SK-N-SH (cell line): Measurements from ENCODE around the gene FCAMR. TPM values are rescaled to one million over a fixed set of nuclear protein-coding genes. Genes with fewer than 3 reads are reported as not detected.

Source experiments
- CTCF ChIA-PET: fragments of 300-600, 350-600 bp; formaldehyde crosslinking; extraction: SDS; loops from one replicate; lab custom pipeline; 2021; lab: Yijun Ruan, JAX
- POLR2A ChIA-PET: fragments of 350-600 bp; sonication (Branson Sonifier 250); formaldehyde crosslinking; extraction: SDS; loops from one replicate; lab custom pipeline; 2020; ENCODE audit warnings: antibody characterized with exemption, inconsistent platforms; lab: Yijun Ruan, JAX
- DNase-seq: peaks from one replicate; pipeline ENCODE4 v3.0.0; 2012
- H2AFZ ChIP-seq: fragments of 200-600 bp; sonication (generic); 2 replicates; pipeline ENCODE4 v1.8.1; 2016; ENCODE audit warnings: antibody characterized with exemption, mild to moderate bottlenecking, low read depth
- H3F3A ChIP-seq: fragments of 200-600 bp; sonication (generic); replicated peaks from 2 replicates; pipeline ENCODE3; 2016; ENCODE audit warnings: antibody characterized with exemption, mild to moderate bottlenecking; ENCODE audit not compliant: insufficient read depth
- H3K27ac ChIP-seq, 2 experiments: fragments of 200-500 bp in 1 of 2; fragments of 200-600 bp in 1 of 2; sonication (Bioruptor generic) in 1 of 2; sonication (generic), shearing (Covaris generic) in 1 of 2; 2 replicates each; pipeline versions ENCODE4 v1.5.1 to v1.6.1; 2014 to 2016; ENCODE audit warnings: low read depth in 2 of 2, inconsistent platforms in 1 of 2, low read length in 1 of 2, mild to moderate bottlenecking in 1 of 2, mixed read lengths in 1 of 2
- H3K27me3 ChIP-seq: fragments of 200-600 bp; sonication (generic), shearing (Covaris generic); 2 replicates; pipeline ENCODE4 v1.6.1; 2016; ENCODE audit warnings: mixed run types; ENCODE audit not compliant: insufficient read depth
- H3K36me3 ChIP-seq, 2 experiments: fragments of 200-500 bp in 1 of 2; fragments of 200-600 bp in 1 of 2; sonication (Bioruptor generic) in 1 of 2; sonication (generic) in 1 of 2; replicated peaks in 1 of 2; 2 replicates each; pipeline versions ENCODE3 to v1.5.1; 2014 to 2016; ENCODE audit warnings: low read length in 1 of 2, mild to moderate bottlenecking in 1 of 2; ENCODE audit not compliant: insufficient read depth in 2 of 2, control insufficient read depth in 1 of 2
- H3K4me1 ChIP-seq, 2 experiments: fragments of 200-500 bp in 1 of 2; fragments of 200-600 bp in 1 of 2; sonication (Bioruptor generic) in 1 of 2; sonication (generic), shearing (Covaris generic) in 1 of 2; 2 replicates each; pipeline versions ENCODE4 v1.5.1 to v1.6.1; 2014 to 2016; ENCODE audit warnings: low read depth in 1 of 2, low read length in 1 of 2, mixed run types in 1 of 2; ENCODE audit not compliant: insufficient read depth in 2 of 2, control insufficient read depth in 1 of 2
- H3K4me2 ChIP-seq: fragments of 200-600 bp; sonication (generic), shearing (Covaris generic); 2 replicates; pipeline ENCODE4 v1.6.1; 2017; ENCODE audit warnings: mixed run types
- H3K4me3 ChIP-seq, 2 experiments: fragments of 200-500 bp in 1 of 2; fragments of 200-600 bp in 1 of 2; sonication (Bioruptor generic) in 1 of 2; sonication (generic), shearing (Covaris generic) in 1 of 2; 2 replicates each; pipeline versions ENCODE4 v1.5.1 to v1.8.1; 2014 to 2016; ENCODE audit warnings: low read depth in 2 of 2, inconsistent platforms in 1 of 2, low read length in 1 of 2, mild to moderate bottlenecking in 1 of 2, mixed read lengths in 1 of 2, moderate library complexity in 1 of 2
- H3K79me2 ChIP-seq: fragments of 200-600 bp; sonication (generic); 2 replicates; pipeline ENCODE4 v1.8.1; 2017; ENCODE audit warnings: mild to moderate bottlenecking; ENCODE audit not compliant: insufficient read depth
- H3K9ac ChIP-seq: fragments of 200-600 bp; sonication (generic); 2 replicates; pipeline ENCODE4 v1.6.1; 2017; ENCODE audit warnings: mixed run types
- H3K9me2 ChIP-seq: fragments of 200-600 bp; sonication (generic); 2 replicates; pipeline ENCODE4 v1.6.1; 2017; ENCODE audit warnings: mixed run types
- H3K9me3 ChIP-seq: fragments of 200-600 bp; sonication (generic); 2 replicates; pipeline ENCODE4 v1.6.1; 2017; ENCODE audit warnings: mixed run types, mild to moderate bottlenecking, moderate library complexity
- H4K20me1 ChIP-seq: fragments of 200-600 bp; sonication (generic); 2 replicates; pipeline ENCODE4 v1.6.1; 2017; ENCODE audit warnings: mild to moderate bottlenecking, mixed run types; ENCODE audit not compliant: insufficient read depth
- CHD2 ChIP-seq: fragments of 150-350 bp; IDR thresholded peaks from 2 replicates; pipeline ENCODE4 v1.6.1; 2018; ENCODE audit warnings: low read length; ENCODE audit not compliant: partially characterized antibody
- EZH2phosphoT487 ChIP-seq: fragments of 200-600 bp; sonication (generic); IDR thresholded peaks from 2 replicates; pipeline ENCODE4 v1.6.1; 2017; ENCODE audit warnings: low read depth, mixed run types, mild to moderate bottlenecking, antibody characterized with exemption, moderate library complexity, borderline replicate concordance
- FOSL2 ChIP-seq: IDR thresholded peaks from 2 replicates; pipeline ENCODE4 v1.4.0; 2012; ENCODE audit warnings: low read depth, mild to moderate bottlenecking, moderate library complexity, borderline replicate concordance
- FOXJ3 ChIP-seq: sonication (generic); formaldehyde crosslinking; IDR thresholded peaks from 2 replicates; pipeline ENCODE4 v1.5.1; 2020; ENCODE audit warnings: mild to moderate bottlenecking, missing genetic modification reagents
- FOXM1 ChIP-seq: IDR thresholded peaks from 2 replicates; pipeline ENCODE4 v1.4.0; 2012; ENCODE audit warnings: low read depth, mild to moderate bottlenecking
- GABPA ChIP-seq: IDR thresholded peaks from 2 replicates; pipeline ENCODE4 v1.4.0; 2012; ENCODE audit warnings: low read depth, mild to moderate bottlenecking
- JUND ChIP-seq: IDR thresholded peaks from 2 replicates; pipeline ENCODE4 v1.4.0; 2012
- MAX ChIP-seq: IDR thresholded peaks from 2 replicates; pipeline ENCODE4 v1.4.0; 2012; ENCODE audit warnings: low read depth
- MEF2A ChIP-seq: IDR thresholded peaks from 2 replicates; pipeline ENCODE4 v1.4.0; 2012; ENCODE audit warnings: low read depth, borderline replicate concordance
- NRF1 ChIP-seq: IDR thresholded peaks from 2 replicates; pipeline ENCODE4 v1.6.1; 2012; ENCODE audit warnings: low read depth, mild to moderate bottlenecking, low read length
- RAD21 ChIP-seq: IDR thresholded peaks from 2 replicates; pipeline ENCODE4 v1.6.1; 2012; ENCODE audit warnings: mild to moderate bottlenecking, low read length
- RXRA ChIP-seq: IDR thresholded peaks from 2 replicates; pipeline ENCODE4 v1.4.0; 2012; ENCODE audit warnings: low read depth, mild to moderate bottlenecking, borderline replicate concordance
- TCF12 ChIP-seq: IDR thresholded peaks from 2 replicates; pipeline ENCODE4 v1.4.0; 2012
- YY1 ChIP-seq: IDR thresholded peaks from 2 replicates; pipeline ENCODE4 v1.4.0; 2012; ENCODE audit warnings: low read depth, mild to moderate bottlenecking
- ZBTB33 ChIP-seq: IDR thresholded peaks from 2 replicates; pipeline ENCODE4 v1.4.0; 2012; ENCODE audit warnings: low read depth, borderline replicate concordance
- WGBS: methylation state at CpG from one replicate; pipeline ENCODE4 v1.1.6; 2017; ENCODE audit warnings: low lambda C conversion rate; 5-methylcytosine and 5-hydroxymethylcytosine counted together
- polyA plus RNA-seq, 3 experiments: library from polyadenylated mRNA; depleted of rRNA; stranded (reverse); fragments of >200 nt; gene quantifications; 2 replicates each; pipeline ENCODE4 v1.2.3, GENCODE V29; 2012
- TF ChIP-seq, protein P1 (sequence below): fragments of 150-350 bp; IDR thresholded peaks from 2 replicates; pipeline ENCODE4 v1.6.1; 2016; ENCODE audit warnings: mild to moderate bottlenecking, low read depth, low read length
- TF ChIP-seq, protein P2 (sequence below): IDR thresholded peaks from 2 replicates; pipeline ENCODE4 v1.4.0; 2012; ENCODE audit warnings: low read depth, borderline replicate concordance

FCAMR gene
- polyA plus RNA-seq, 1 of the 3 experiments (the other 2 are of a cell fraction): not detected

DNA sequence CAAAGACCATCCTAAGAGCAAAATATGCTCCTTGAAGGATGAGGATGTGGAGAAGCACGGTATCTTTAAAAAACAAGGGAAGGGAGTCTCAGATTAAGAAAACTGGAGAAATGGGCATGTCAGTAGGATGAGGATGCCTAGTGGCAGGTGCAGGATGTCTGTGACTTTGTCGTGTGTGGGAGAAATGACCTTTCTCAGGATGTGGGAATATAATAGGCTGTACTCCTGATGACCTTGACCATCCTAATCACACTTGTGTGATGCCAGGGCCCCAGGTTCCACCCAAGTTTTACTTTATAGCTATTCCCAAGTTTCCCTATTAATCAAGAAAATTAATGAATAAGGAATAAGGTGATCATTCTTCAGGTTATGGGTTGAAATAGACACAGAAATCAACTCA lies 49.4 kb upstream of the FCAMR start:
- CTCF ChIA-PET: interaction anchor here (1.0 to 1.8 kb wide), 3 partner anchors 30 to 285 kb away, joined by 3 to 8 read pairs (median 4); no protein-coding TSS in a partner anchor
- H3K4me2 ChIP-seq: no peak overlapping the region

More for the DNA sequence above, 49.4 kb upstream of the FCAMR start:
- Histone ChIP-seq H3K36me3 (no peaks in the 10 kb centered on the region), H3K4me3 (no peak overlapping the region), H3K4me1 (peaks cover 4 to 16% of the 10 kb centered on the region in 2 experiments; a peak in 2 of 4 replicates), H3K9me3 (no peaks in the 10 kb centered on the region), H3K27me3 (no peaks in the 10 kb centered on the region), H3K9ac (no peak overlapping the region), H3K27ac (no peak overlapping the region), H2AFZ (no peak overlapping the region), H3K9me2 (no peaks in the 10 kb centered on the region), H3F3A (no peaks in the 10 kb centered on the region), H3K79me2 (no peaks in the 10 kb centered on the region), H4K20me1 (no peaks in the 10 kb centered on the region)
- TF ChIP-seq YY1 (no peak), JUND (no peak), MAX (no peak), FOXM1 (no peak), ZBTB33 (no peak), CHD2 (no peak), MEF2A (no peak), RAD21 (no peak), FOXJ3 (no peak), TCF12 (no peak), GABPA (no peak), EZH2phosphoT487 (no peak), NRF1 (no peak), FOSL2 (no peak), RXRA (no peak)
- TF ChIP-seq, protein P1, sequence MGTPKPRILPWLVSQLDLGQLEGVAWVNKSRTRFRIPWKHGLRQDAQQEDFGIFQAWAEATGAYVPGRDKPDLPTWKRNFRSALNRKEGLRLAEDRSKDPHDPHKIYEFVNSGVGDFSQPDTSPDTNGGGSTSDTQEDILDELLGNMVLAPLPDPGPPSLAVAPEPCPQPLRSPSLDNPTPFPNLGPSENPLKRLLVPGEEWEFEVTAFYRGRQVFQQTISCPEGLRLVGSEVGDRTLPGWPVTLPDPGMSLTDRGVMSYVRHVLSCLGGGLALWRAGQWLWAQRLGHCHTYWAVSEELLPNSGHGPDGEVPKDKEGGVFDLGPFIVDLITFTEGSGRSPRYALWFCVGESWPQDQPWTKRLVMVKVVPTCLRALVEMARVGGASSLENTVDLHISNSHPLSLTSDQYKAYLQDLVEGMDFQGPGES: no peak
- TF ChIP-seq, protein P2, sequence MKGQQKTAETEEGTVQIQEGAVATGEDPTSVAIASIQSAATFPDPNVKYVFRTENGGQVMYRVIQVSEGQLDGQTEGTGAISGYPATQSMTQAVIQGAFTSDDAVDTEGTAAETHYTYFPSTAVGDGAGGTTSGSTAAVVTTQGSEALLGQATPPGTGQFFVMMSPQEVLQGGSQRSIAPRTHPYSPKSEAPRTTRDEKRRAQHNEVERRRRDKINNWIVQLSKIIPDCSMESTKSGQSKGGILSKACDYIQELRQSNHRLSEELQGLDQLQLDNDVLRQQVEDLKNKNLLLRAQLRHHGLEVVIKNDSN: no peak
- WGBS: 31% methylated on average over 2 of the region's 2 CpGs
- POLR2A ChIA-PET: no interaction called here
- no peak for DNase-seq
